Pancreas (tissue), 10 donors: ENCODE data around the gene CTSZ. TPM values are rescaled to one million over a fixed set of nuclear protein-coding genes. Genes with fewer than 3 reads are reported as not detected.
"Not testable (repeated sequence)": the region's sequence is repeated elsewhere in the genome, so short reads cannot be mapped to it uniquely, and the experiment has no call there.

Source experiments
- ATAC-seq, 4 donors: fragments of 200-7000 bp; cut with Tn5 transposase; one replicate each; pipeline versions ENCODE4 v1.8.0 to v1.9.1; 2020; ENCODE audit warnings: mild to moderate bottlenecking in 4 of 4, moderate library complexity in 4 of 4
- DNase-seq, 6 donors: peaks; one replicate each; pipeline ENCODE4 v3.0.0-alpha.2; 2020
- FAIRE-seq: peaks from 2 replicates; lab custom pipeline; 2012; peaks lifted over from hg19 to GRCh38; lab: Jason Lieb, UNC
- H3K27ac ChIP-seq, 4 donors: fragments of 200-600 bp; sonication (generic); 1 replicate in 3 of 4; 2 replicates in 1 of 4; pipeline versions ENCODE4 v1.5.0 to v1.8.0; 2020
- H3K27me3 ChIP-seq, 4 donors: fragments of 200-600 bp; one replicate each; pipeline ENCODE4 v1.8.0; 2021
- H3K36me3 ChIP-seq, 3 donors: fragments of 200-600 bp; sonication (generic) in 1 of 3; one replicate each; pipeline versions ENCODE4 v1.5.0 to v1.8.0; 2020 to 2021
- H3K4me1 ChIP-seq, 3 donors: fragments of 200-600 bp; one replicate each; pipeline ENCODE4 v1.8.0; 2021
- H3K4me3 ChIP-seq, 4 donors: fragments of 200-600 bp; sonication (generic) in 2 of 4; one replicate each; pipeline versions ENCODE4 v1.5.0 to v1.8.0; 2020 to 2021
- H3K9me3 ChIP-seq, 4 donors: fragments of 200-600 bp; one replicate each; pipeline ENCODE4 v1.8.0; 2021
- CTCF ChIP-seq, 4 donors: fragments of 200-600 bp; sonication (generic) in 3 of 4; IDR thresholded peaks; one replicate each; pipeline versions ENCODE4 v1.5.0 to v1.8.0; 2021; ENCODE audit warnings: antibody characterized with exemption in 4 of 4
- WGBS, 2 donors: extraction: QIAGEN DNeasy Blood & Tissue Kit; methylation state at CpG; one replicate each; pipeline ENCODE4 v1.1.7; 2013; 5-methylcytosine and 5-hydroxymethylcytosine counted together
- intact Hi-C, 3 donors: fragments of 100-400 bp; cut with DNase I; formaldehyde crosslinking; loops; one replicate each; pipeline versions ENCODE4 v1.11.1 to v1.14.2; 2022
- polyA plus RNA-seq, 2 donors: library from polyadenylated mRNA; stranded (reverse); fragments of 200-250 nt; gene quantifications; one replicate each; pipeline ENCODE4 v1.2.3, GENCODE V29; 2013
- total RNA-seq, 6 donors: library from RNA; stranded (reverse); fragmentation: NEBNext Ultra II Directional in 4 of 6; extraction: Animal tissue kit (Norgen Biotek cat#: 25700) in 4 of 6; gene quantifications; one replicate each; pipeline versions ENCODE4 v1.2.1 to v1.2.4, GENCODE V29; 2021 to 2023
- donor health status: healthy with polysubstance abuse.
- donor health status: DM: no; HTN: no; CAD: no; lungs with moderate emphysema.
- donor health status: DM: no; HTN: no; CAD: no.
- donor health status: control.
- donor health status: control.
- donor health status: Bipolar disorder and iron deficiency.
- donor health status: DM: yes; HTN: yes; CAD: no.
- donor health status: DM: no; HTN: no; CAD: no.
- donor health status: DM: no; HTN: no; CAD: no.
- donor health status: DM: yes; HTN: yes; CAD: no.

The CTSZ gene
- total and polyA plus RNA-seq, 8 donors = 33.7 to 107 (median 51.5) TPM

DNA sequence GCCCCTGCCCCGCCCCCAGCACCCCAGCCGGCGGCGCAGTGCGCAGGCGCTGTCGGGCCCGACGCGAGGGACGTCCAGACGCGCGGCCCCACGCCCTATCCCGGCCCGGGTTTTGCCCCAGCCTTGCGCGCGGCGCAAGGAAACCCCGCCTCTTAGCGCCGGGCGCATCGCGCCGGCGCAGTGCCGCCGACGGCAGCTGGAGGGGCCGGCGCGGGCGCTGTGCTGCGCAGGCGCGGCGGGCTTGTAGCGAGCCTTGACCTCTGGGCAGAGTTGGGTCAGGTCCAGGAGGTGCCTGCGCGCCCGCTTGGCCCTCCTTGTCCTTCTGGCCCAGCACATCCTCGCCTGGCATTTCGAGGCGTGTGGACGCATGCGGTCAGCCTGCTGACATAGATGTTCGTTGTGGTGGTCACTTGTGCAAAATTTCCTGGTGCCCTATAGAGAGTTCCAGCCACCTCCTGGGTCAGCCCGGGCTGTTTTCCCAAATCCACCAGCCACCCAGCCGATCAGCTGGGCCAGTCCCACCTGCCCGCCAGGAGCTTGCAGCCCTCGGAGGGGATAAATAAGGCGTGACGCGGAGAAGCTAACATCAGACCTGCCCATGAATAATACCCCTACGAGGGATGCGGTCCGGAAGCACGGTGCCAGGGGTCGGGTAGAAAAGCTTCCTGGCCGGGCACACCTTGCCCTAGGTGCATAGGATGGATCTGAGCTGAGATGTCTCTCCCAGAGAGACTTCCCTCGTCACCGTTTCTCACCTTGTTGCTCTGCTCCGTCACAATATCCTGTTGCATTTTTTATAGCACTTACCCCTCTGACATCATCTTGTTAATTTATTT lies 36.0 kb upstream of the CTSZ start:
- peak in 1 of 4 donors; percentile 9 for TF ChIP-seq CTCF (IDR thresholded peaks at IDR 0.05)
- Histone ChIP-seq H3K9me3 (no peaks in the 10 kb centered on the region), H3K4me1 (peaks cover 4 to 19% (median 8%) of the 10 kb centered on the region in 3 donors), H3K4me3 (peak overlapping the region; percentile 62 to 91 (median 71)), H3K27ac (peak overlapping the region; percentile 33 to 70 (median 61)), H3K36me3 (peaks cover 0 to under 1% (median 0%) of the 10 kb centered on the region in 3 donors), H3K27me3 (no peaks in the 10 kb centered on the region)
- intact Hi-C loops = no loop called here
- WGBS, 2 donors = 16% methylated on average over 64 to 66 of the region's 66 CpGs
- DNase-seq = peak; percentile 90 to 98 (median 96)
- FAIRE-seq = no peak
- ATAC-seq = peak; percentile 97 to 99 (median 98)

DNA sequence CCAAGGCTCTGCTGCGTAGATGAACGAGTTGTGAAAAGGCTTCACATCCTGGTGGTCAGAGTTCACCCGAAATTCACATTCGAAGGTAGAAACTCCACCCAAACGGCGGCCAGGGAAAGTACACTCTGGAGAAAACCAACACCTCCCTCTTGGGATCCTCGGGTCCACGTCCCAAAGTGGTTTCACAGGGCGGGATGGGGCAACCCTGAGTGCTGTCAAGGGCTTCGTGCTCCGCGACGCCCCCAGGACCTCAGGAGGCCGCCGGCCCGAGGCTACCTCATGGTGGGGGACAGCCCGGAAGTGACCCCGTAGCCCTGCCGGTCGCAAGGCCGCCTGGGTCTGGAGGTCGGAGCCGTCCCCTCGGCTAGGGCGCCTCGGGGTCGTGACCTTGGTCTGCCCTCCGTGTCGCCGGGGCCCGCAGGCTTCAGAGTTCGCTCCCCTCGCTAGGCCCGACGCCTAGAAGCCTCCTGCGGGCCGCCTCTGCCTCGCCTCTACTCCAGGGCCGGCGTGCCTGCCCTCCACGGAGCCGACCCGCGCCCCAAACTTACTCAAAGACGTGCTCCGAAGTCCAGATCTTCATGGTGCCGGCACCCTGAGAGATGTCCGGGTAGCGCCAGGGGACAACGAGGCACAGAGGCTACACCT lies 35.2 kb upstream of the CTSZ start, which contains the start of gene PRELID3B:
TSS of gene PRELID3B (minus strand) at position 636 of the 645 bp plus-strand sequence. CDS start at position 580, 56 bp downstream.
- H3K27ac ChIP-seq = peak within 1 kb of the TSS; percentile 33 to 70 (median 61)
- no peaks in the 10 kb centered on the region for H3K27me3 ChIP-seq
- intact Hi-C loops = no loop called here
- TF ChIP-seq CTCF (IDR thresholded peaks at IDR 0.05) = no peak
- 2% methylated on average over 40 to 50 of the region's 50 CpGs for WGBS, 2 donors
- H3K36me3 ChIP-seq = peaks cover 0 to 8% (median 0%) of the 10 kb centered on the region in 3 donors
- DNase-seq (peak in 3 of 6 donors; percentile 31 to 86 (median 48)), FAIRE-seq (no peak), ATAC-seq (peak; percentile 24 to 59 (median 46))
- H3K9me3 ChIP-seq = no peaks in the 10 kb centered on the region
- peak within 1 kb of the TSS; percentile 62 to 91 (median 71) for H3K4me3 ChIP-seq
- peaks cover 4 to 19% (median 8%) of the 10 kb centered on the region in 3 donors for H3K4me1 ChIP-seq

- H3K9me3 ChIP-seq, intact Hi-C loops, H3K27ac ChIP-seq, DNase-seq, H3K27me3 ChIP-seq, FAIRE-seq, ATAC-seq: not testable (repeated sequence)
- WGBS, 2 donors = 86 to 88% methylated on average over 16 of the region's 16 CpGs
- H3K4me1 ChIP-seq = peaks cover 4 to 19% (median 8%) of the 10 kb centered on the region in 3 donors
- peak overlapping the region in 3 of 4 donors; percentile 62 to 91 (median 80) for H3K4me3 ChIP-seq
- peaks cover 0 to 13% (median 0%) of the 10 kb centered on the region in 3 donors for H3K36me3 ChIP-seq
Measured at GRCh38 chr20:59041487-59041886, 34.4 kb upstream of the CTSZ start.

- intact Hi-C loops = no loop called here
- Histone ChIP-seq H3K4me1 (peaks cover 4 to 19% (median 8%) of the 10 kb centered on the region in 3 donors), H3K36me3 (peaks cover 0 to 22% (median 0%) of the 10 kb centered on the region in 3 donors), H3K27ac (no peak overlapping the region), H3K27me3 (no peaks in the 10 kb centered on the region), H3K9me3 (no peaks in the 10 kb centered on the region), H3K4me3 (no peak overlapping the region)
- ATAC-seq (no peak), DNase-seq (no peak), FAIRE-seq (no peak)
- TF ChIP-seq CTCF (IDR thresholded peaks at IDR 0.05) = no peak
- 77 to 81% methylated on average over 5 of the region's 5 CpGs for WGBS, 2 donors
Measured at GRCh38 chr20:59040667-59041066, 33.6 kb upstream of the CTSZ start.

DNA sequence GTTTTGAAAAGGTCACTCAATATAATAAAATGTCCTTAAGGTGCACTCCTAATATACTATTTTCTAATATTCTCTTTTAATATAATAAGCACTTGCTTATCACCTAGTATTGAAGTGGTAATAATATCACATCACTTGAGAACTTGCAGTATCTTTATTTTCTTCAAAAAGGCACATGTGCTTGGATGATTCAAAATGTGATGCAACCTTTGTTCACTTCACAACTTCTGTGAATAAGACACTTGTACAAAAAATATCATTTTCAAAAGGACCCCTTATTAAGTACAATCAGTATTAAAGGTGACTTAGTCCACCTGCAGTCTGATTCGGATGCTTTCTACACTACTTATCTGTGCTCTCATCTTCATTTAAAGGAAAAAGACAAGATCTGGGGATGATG lies 32.2 kb upstream of the CTSZ start:
- FAIRE-seq = no peak
- no peak for TF ChIP-seq CTCF (IDR thresholded peaks at IDR 0.05)
- WGBS, 2 donors = 76 to 81% methylated on average over 1 of the region's 1 CpG
- intact Hi-C loops = no loop called here
- Histone ChIP-seq H3K4me3 (no peak overlapping the region), H3K4me1 (peaks cover 4 to 19% (median 8%) of the 10 kb centered on the region in 3 donors), H3K9me3 (no peaks in the 10 kb centered on the region), H3K27ac (no peak overlapping the region), H3K36me3 (peaks cover 0 to 29% (median 0%) of the 10 kb centered on the region in 3 donors), H3K27me3 (no peaks in the 10 kb centered on the region)
- no peak for DNase-seq
- no peak for ATAC-seq
